GM23338 (cell line): ENCODE measurements around the gene TACC3. TPM values are rescaled to one million over a fixed set of nuclear protein-coding genes. Genes with fewer than 3 reads are reported as not detected.

Experiments
- ATAC-seq: fragments of 200-7000 bp; cut with Tn5 transposase; 3 replicates; pipeline ENCODE4 v1.9.1; 2020
- DNase-seq: peaks from one replicate; pipeline ENCODE4 v3.0.0-alpha.2; 2015; ENCODE audit warnings: low spot score
- H2AFZ ChIP-seq: fragments of 200-600 bp; sonication (generic); 2 replicates; pipeline ENCODE4 v1.8.0; 2016; ENCODE audit warnings: antibody characterized with exemption, mild to moderate bottlenecking, moderate library complexity
- H3F3A ChIP-seq: fragments of 200-600 bp; sonication (generic); replicated peaks from 2 replicates; pipeline ENCODE4 v1.8.0; 2017; ENCODE audit warnings: antibody characterized with exemption, mixed run types, low read depth
- H3K27ac ChIP-seq: fragments of 200-600 bp; sonication (generic); 2 replicates; pipeline ENCODE4 v1.6.1; 2016; ENCODE audit warnings: low read depth
- H3K27me3 ChIP-seq: fragments of 200-600 bp; sonication (generic); 2 replicates; pipeline ENCODE4 v1.8.0; 2016; ENCODE audit warnings: mild to moderate bottlenecking, mixed run types, moderate library complexity; ENCODE audit not compliant: insufficient read depth
- H3K36me3 ChIP-seq: fragments of 200-600 bp; sonication (generic); 2 replicates; pipeline ENCODE4 v1.8.0; 2016; ENCODE audit warnings: mild to moderate bottlenecking; ENCODE audit not compliant: insufficient read depth
- H3K4me1 ChIP-seq: fragments of 200-600 bp; sonication (generic); 2 replicates; pipeline ENCODE4 v1.8.0; 2016; ENCODE audit warnings: mild to moderate bottlenecking, moderate library complexity; ENCODE audit not compliant: insufficient read depth
- H3K4me2 ChIP-seq: fragments of 200-600 bp; sonication (generic); 2 replicates; pipeline ENCODE4 v1.7.1; 2017; ENCODE audit warnings: mixed run types
- H3K4me3 ChIP-seq: fragments of 200-600 bp; sonication (generic); 2 replicates; pipeline ENCODE4 v1.6.1; 2016; ENCODE audit warnings: mixed run types
- H3K79me2 ChIP-seq: fragments of 200-600 bp; sonication (generic); replicated peaks from 2 replicates; pipeline ENCODE4 v1.8.0; 2017; ENCODE audit warnings: mild to moderate bottlenecking; ENCODE audit not compliant: insufficient read depth
- H3K9me2 ChIP-seq: fragments of 200-600 bp; sonication (generic); 2 replicates; pipeline ENCODE4 v1.8.0; 2017; ENCODE audit not compliant: insufficient read depth
- H4K20me1 ChIP-seq: fragments of 200-600 bp; sonication (generic); replicated peaks from 2 replicates; pipeline ENCODE4 v1.8.0; 2017; ENCODE audit warnings: mild to moderate bottlenecking; ENCODE audit not compliant: insufficient read depth
- H3K27ac Mint-ChIP-seq: 2 replicates; pipeline ENCODE4 v1.8.0; 2020; ENCODE audit warnings: inconsistent platforms, mild to moderate bottlenecking, moderate library complexity, mixed read lengths
- H3K27me3 Mint-ChIP-seq: 3 replicates; pipeline ENCODE4 v1.8.0; 2022; ENCODE audit warnings: low read depth, mild to moderate bottlenecking, moderate library complexity, mixed read lengths, inconsistent platforms; ENCODE audit not compliant: insufficient read depth, poor library complexity
- H3K36me3 Mint-ChIP-seq: 3 replicates; pipeline ENCODE4 v1.8.0; 2021; ENCODE audit warnings: low read depth, mild to moderate bottlenecking, inconsistent platforms, moderate library complexity, mixed read lengths
- H3K4me1 Mint-ChIP-seq: 3 replicates; pipeline ENCODE4 v1.8.0; 2020; ENCODE audit warnings: mild to moderate bottlenecking, inconsistent platforms, mixed read lengths
- H3K4me3 Mint-ChIP-seq: 3 replicates; pipeline ENCODE4 v1.8.0; 2021; ENCODE audit warnings: moderate library complexity, mild to moderate bottlenecking, inconsistent platforms, mixed read lengths
- H3K9me3 Mint-ChIP-seq: 3 replicates; pipeline ENCODE4 v1.8.0; 2020; ENCODE audit warnings: moderate library complexity, mild to moderate bottlenecking, inconsistent platforms, mixed read lengths
- CREB1 ChIP-seq: fragments of 250-450 bp; sonication (Bioruptor Pico); IDR thresholded peaks from 2 replicates; pipeline ENCODE4 v1.5.0; 2020; ENCODE audit warnings: low read depth, mild to moderate bottlenecking, moderate library complexity
- ETS1 ChIP-seq: IDR thresholded peaks from 2 replicates; pipeline ENCODE4 v1.6.1; 2016; ENCODE audit warnings: antibody characterized with exemption
- EZH2 ChIP-seq: fragments of 200-600 bp; sonication (generic); IDR thresholded peaks from one replicate; pipeline ENCODE4 v1.8.0; 2017; ENCODE audit warnings: antibody characterized with exemption, mild to moderate bottlenecking, low read depth; ENCODE audit not compliant: unreplicated experiment
- EZH2phosphoT487 ChIP-seq: fragments of 200-600 bp; sonication (generic); IDR thresholded peaks from one replicate; pipeline ENCODE4 v1.8.1; 2018; ENCODE audit warnings: antibody characterized with exemption; ENCODE audit not compliant: unreplicated experiment
- JUNB ChIP-seq: IDR thresholded peaks from one replicate; pipeline ENCODE4 v1.6.1; 2016; ENCODE audit warnings: antibody characterized with exemption; ENCODE audit not compliant: unreplicated experiment
- NANOG ChIP-seq: IDR thresholded peaks from 2 replicates; pipeline ENCODE4 v1.6.1; 2016; ENCODE audit warnings: antibody characterized with exemption, borderline replicate concordance
- POLR2AphosphoS5 ChIP-seq: IDR thresholded peaks from 2 replicates; pipeline ENCODE4 v1.6.1; 2016; ENCODE audit warnings: antibody characterized with exemption, low read depth
- STAT1 ChIP-seq: IDR thresholded peaks from one replicate; pipeline ENCODE4 v1.6.1; 2016; ENCODE audit warnings: antibody characterized with exemption; ENCODE audit not compliant: unreplicated experiment
- ZNF114 ChIP-seq: fragments of 250-450 bp; sonication (Bioruptor Pico); IDR thresholded peaks from 2 replicates; pipeline ENCODE4 v1.5.0; 2020; ENCODE audit warnings: mild to moderate bottlenecking, moderate library complexity
- ZNF331 ChIP-seq: fragments of 250-450 bp; sonication (Bioruptor Pico); IDR thresholded peaks from 2 replicates; pipeline ENCODE4 v1.5.0; 2020; ENCODE audit warnings: low read depth, mild to moderate bottlenecking, moderate library complexity
- polyA plus RNA-seq: library from polyadenylated mRNA; unstranded; fragments of >200 nt; fragmentation: Nextera tagmentation; extraction: Ambion mirVana; gene quantifications from 2 replicates; pipeline ENCODE4 v1.2.1, GENCODE V29; 2016
- total RNA-seq: library from RNA; depleted of rRNA; stranded (reverse); fragments of >200 nt; shearing (Covaris generic); gene quantifications from 2 replicates; pipeline ENCODE4 v1.2.3, GENCODE V29; 2014
- TF ChIP-seq, protein P1 (sequence below): fragments of 250-450 bp; sonication (Bioruptor Pico); IDR thresholded peaks from 2 replicates; pipeline ENCODE4 v1.5.0; 2020; ENCODE audit warnings: mild to moderate bottlenecking, moderate library complexity
- TF ChIP-seq, protein P2 (sequence below), 2 experiments: fragments of 200-600 bp in 1 of 2; sonication (generic) in 1 of 2; conservative IDR thresholded peaks; 2 replicates each; pipeline versions ENCODE4 v1.5.1 to v1.6.1; 2016 to 2017; ENCODE audit warnings: antibody characterized with exemption in 2 of 2, low read depth in 2 of 2, mild to moderate bottlenecking in 2 of 2, moderate library complexity in 1 of 2
- TF ChIP-seq, protein P3 (sequence below): IDR thresholded peaks from one replicate; pipeline ENCODE4 v1.6.1; 2018; ENCODE audit warnings: antibody characterized with exemption; ENCODE audit not compliant: unreplicated experiment

TACC3 gene
- total and polyA plus RNA-seq, 2 experiments from 2014 or later = 120 TPM

GRCh38 chr4:1746265-1746691, 25.0 kb downstream of the TACC3 start:
- H3F3A ChIP-seq = peaks cover 5% of the 10 kb centered on the region; the same call in 1 of the 2 replicates
- no peaks in the 10 kb centered on the region for H3K4me1 ChIP-seq
- DNase-seq (peak; percentile 94), ATAC-seq (peak; percentile 79)
- Mint-ChIP-seq H3K4me1 (no peaks in the 10 kb centered on the region; the same call in 2 of the 3 replicates), H3K4me3 (no peak overlapping the region), H3K9me3 (no peaks in the 10 kb centered on the region; the same call in 2 of the 3 replicates), H3K27me3 (peaks cover 15% of the 10 kb centered on the region), H3K36me3 (peaks cover 38% of the 10 kb centered on the region), H3K27ac (no peak overlapping the region)
- H3K27ac ChIP-seq = peak overlapping the region; percentile 32; the same call in 1 of the 2 replicates
- peaks cover 15% of the 10 kb centered on the region for H3K36me3 ChIP-seq
- H3K9me2 ChIP-seq = no peaks in the 10 kb centered on the region
- no peaks in the 10 kb centered on the region for H3K27me3 ChIP-seq
- TF ChIP-seq ETS1 (no peak), EZH2 (no peak), EZH2phosphoT487 (no peak), ZNF114 (CRISPR knock-in tag) (no peak), POLR2AphosphoS5 (0 out of 2 replicates have a peak, but pooled peaks have one; percentile 24), JUNB (no peak), ZNF331 (CRISPR knock-in tag) (no peak), STAT1 (no peak), CREB1 (peak; percentile 48; the same call in 1 of the 2 replicates), NANOG (no peak)
- TF ChIP-seq, protein P1, sequence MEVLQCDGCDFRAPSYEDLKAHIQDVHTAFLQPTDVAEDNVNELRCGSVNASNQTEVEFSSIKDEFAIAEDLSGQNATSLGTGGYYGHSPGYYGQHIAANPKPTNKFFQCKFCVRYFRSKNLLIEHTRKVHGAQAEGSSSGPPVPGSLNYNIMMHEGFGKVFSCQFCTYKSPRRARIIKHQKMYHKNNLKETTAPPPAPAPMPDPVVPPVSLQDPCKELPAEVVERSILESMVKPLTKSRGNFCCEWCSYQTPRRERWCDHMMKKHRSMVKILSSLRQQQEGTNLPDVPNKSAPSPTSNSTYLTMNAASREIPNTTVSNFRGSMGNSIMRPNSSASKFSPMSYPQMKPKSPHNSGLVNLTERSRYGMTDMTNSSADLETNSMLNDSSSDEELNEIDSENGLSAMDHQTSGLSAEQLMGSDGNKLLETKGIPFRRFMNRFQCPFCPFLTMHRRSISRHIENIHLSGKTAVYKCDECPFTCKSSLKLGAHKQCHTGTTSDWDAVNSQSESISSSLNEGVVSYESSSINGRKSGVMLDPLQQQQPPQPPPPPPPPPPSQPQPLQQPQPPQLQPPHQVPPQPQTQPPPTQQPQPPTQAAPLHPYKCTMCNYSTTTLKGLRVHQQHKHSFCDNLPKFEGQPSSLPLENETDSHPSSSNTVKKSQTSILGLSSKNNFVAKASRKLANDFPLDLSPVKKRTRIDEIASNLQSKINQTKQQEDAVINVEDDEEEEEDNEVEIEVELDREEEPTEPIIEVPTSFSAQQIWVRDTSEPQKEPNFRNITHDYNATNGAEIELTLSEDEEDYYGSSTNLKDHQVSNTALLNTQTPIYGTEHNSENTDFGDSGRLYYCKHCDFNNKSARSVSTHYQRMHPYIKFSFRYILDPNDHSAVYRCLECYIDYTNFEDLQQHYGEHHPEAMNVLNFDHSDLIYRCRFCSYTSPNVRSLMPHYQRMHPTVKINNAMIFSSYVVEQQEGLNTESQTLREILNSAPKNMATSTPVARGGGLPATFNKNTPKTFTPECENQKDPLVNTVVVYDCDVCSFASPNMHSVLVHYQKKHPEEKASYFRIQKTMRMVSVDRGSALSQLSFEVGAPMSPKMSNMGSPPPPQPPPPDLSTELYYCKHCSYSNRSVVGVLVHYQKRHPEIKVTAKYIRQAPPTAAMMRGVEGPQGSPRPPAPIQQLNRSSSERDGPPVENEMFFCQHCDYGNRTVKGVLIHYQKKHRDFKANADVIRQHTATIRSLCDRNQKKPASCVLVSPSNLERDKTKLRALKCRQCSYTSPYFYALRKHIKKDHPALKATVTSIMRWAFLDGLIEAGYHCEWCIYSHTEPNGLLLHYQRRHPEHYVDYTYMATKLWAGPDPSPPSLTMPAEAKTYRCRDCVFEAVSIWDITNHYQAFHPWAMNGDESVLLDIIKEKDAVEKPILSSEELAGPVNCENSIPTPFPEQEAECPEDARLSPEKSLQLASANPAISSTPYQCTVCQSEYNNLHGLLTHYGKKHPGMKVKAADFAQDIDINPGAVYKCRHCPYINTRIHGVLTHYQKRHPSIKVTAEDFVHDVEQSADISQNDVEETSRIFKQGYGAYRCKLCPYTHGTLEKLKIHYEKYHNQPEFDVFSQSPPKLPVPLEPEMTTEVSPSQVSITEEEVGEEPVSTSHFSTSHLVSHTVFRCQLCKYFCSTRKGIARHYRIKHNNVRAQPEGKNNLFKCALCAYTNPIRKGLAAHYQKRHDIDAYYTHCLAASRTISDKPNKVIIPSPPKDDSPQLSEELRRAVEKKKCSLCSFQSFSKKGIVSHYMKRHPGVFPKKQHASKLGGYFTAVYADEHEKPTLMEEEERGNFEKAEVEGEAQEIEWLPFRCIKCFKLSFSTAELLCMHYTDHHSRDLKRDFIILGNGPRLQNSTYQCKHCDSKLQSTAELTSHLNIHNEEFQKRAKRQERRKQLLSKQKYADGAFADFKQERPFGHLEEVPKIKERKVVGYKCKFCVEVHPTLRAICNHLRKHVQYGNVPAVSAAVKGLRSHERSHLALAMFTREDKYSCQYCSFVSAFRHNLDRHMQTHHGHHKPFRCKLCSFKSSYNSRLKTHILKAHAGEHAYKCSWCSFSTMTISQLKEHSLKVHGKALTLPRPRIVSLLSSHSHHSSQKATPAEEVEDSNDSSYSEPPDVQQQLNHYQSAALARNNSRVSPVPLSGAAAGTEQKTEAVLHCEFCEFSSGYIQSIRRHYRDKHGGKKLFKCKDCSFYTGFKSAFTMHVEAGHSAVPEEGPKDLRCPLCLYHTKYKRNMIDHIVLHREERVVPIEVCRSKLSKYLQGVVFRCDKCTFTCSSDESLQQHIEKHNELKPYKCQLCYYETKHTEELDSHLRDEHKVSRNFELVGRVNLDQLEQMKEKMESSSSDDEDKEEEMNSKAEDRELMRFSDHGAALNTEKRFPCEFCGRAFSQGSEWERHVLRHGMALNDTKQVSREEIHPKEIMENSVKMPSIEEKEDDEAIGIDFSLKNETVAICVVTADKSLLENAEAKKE = no peak
- TF ChIP-seq, protein P2, sequence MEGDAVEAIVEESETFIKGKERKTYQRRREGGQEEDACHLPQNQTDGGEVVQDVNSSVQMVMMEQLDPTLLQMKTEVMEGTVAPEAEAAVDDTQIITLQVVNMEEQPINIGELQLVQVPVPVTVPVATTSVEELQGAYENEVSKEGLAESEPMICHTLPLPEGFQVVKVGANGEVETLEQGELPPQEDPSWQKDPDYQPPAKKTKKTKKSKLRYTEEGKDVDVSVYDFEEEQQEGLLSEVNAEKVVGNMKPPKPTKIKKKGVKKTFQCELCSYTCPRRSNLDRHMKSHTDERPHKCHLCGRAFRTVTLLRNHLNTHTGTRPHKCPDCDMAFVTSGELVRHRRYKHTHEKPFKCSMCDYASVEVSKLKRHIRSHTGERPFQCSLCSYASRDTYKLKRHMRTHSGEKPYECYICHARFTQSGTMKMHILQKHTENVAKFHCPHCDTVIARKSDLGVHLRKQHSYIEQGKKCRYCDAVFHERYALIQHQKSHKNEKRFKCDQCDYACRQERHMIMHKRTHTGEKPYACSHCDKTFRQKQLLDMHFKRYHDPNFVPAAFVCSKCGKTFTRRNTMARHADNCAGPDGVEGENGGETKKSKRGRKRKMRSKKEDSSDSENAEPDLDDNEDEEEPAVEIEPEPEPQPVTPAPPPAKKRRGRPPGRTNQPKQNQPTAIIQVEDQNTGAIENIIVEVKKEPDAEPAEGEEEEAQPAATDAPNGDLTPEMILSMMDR (conservative IDR thresholded peaks at IDR 0.05; ENCODE audit: low read depth in 2 of 2) = peak; percentile 85 to 99
- TF ChIP-seq, protein P3, sequence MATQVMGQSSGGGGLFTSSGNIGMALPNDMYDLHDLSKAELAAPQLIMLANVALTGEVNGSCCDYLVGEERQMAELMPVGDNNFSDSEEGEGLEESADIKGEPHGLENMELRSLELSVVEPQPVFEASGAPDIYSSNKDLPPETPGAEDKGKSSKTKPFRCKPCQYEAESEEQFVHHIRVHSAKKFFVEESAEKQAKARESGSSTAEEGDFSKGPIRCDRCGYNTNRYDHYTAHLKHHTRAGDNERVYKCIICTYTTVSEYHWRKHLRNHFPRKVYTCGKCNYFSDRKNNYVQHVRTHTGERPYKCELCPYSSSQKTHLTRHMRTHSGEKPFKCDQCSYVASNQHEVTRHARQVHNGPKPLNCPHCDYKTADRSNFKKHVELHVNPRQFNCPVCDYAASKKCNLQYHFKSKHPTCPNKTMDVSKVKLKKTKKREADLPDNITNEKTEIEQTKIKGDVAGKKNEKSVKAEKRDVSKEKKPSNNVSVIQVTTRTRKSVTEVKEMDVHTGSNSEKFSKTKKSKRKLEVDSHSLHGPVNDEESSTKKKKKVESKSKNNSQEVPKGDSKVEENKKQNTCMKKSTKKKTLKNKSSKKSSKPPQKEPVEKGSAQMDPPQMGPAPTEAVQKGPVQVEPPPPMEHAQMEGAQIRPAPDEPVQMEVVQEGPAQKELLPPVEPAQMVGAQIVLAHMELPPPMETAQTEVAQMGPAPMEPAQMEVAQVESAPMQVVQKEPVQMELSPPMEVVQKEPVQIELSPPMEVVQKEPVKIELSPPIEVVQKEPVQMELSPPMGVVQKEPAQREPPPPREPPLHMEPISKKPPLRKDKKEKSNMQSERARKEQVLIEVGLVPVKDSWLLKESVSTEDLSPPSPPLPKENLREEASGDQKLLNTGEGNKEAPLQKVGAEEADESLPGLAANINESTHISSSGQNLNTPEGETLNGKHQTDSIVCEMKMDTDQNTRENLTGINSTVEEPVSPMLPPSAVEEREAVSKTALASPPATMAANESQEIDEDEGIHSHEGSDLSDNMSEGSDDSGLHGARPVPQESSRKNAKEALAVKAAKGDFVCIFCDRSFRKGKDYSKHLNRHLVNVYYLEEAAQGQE = no peak
- no peak overlapping the region for H2AFZ ChIP-seq
- H4K20me1 ChIP-seq = no peaks in the 10 kb centered on the region; the same call in 1 of the 2 replicates
- no peaks in the 10 kb centered on the region for H3K79me2 ChIP-seq
- H3K4me3 ChIP-seq = no peak overlapping the region
- H3K4me2 ChIP-seq = no peak overlapping the region
